Calu3 (cell line): ENCODE data around the gene PRRC2C. TPM values are rescaled to one million over a fixed set of nuclear protein-coding genes. Genes with fewer than 3 reads are reported as not detected.

Source experiments
- BruUV-seq: library from RNA; stranded (reverse); fragments of 400-500 nt; replicated peaks from 2 replicates; lab custom pipeline; 2021; lab: Mats Ljungman, UMichigan
- CTCF ChIA-PET: fragments of 300-600 bp; sonication (Branson Sonifier 250); formaldehyde crosslinking; loops from one replicate; lab custom pipeline; 2022; ENCODE audit warnings: antibody characterized with exemption; lab: Charles Lee
- DNase-seq: peaks from one replicate; pipeline ENCODE4 v3.0.0; 2022
- H3K27ac Mint-ChIP-seq: one replicate; pipeline ENCODE4 v1.8.0; 2022; ENCODE audit warnings: mixed read lengths; ENCODE audit not compliant: unreplicated experiment
- H3K27me3 Mint-ChIP-seq: one replicate; pipeline ENCODE4 v1.8.0; 2022; ENCODE audit warnings: mixed read lengths; ENCODE audit not compliant: unreplicated experiment
- H3K36me3 Mint-ChIP-seq: one replicate; pipeline ENCODE4 v1.8.0; 2022; ENCODE audit warnings: mild to moderate bottlenecking, moderate library complexity, mixed read lengths; ENCODE audit not compliant: insufficient read depth, unreplicated experiment
- H3K4me1 Mint-ChIP-seq: one replicate; pipeline ENCODE4 v1.8.0; 2022; ENCODE audit warnings: mild to moderate bottlenecking, low read depth, mixed read lengths; ENCODE audit not compliant: unreplicated experiment
- H3K4me3 Mint-ChIP-seq: one replicate; pipeline ENCODE4 v1.8.0; 2022; ENCODE audit warnings: mild to moderate bottlenecking, low read depth, moderate library complexity, mixed read lengths; ENCODE audit not compliant: unreplicated experiment
- H3K9me3 Mint-ChIP-seq: one replicate; pipeline ENCODE4 v1.8.0; 2022; ENCODE audit warnings: low read depth, mixed read lengths; ENCODE audit not compliant: unreplicated experiment
- intact Hi-C: fragments of 100-400 bp; cut with micrococcal nuclease; formaldehyde crosslinking; loops from one replicate; pipeline ENCODE4 v1.10.0; 2022; ENCODE audit not compliant: unreplicated experiment
- total RNA-seq: library from RNA; stranded (reverse); gene quantifications from 2 replicates; pipeline ENCODE4 v1.2.3, GENCODE V29; 2022
- TF ChIP-seq, protein P1 (sequence below): fragments of 200-600 bp; IDR thresholded peaks from one replicate; pipeline ENCODE4 v1.8.0; 2022; ENCODE audit warnings: antibody characterized with exemption; ENCODE audit not compliant: unreplicated experiment

The PRRC2C gene
- total RNA-seq, 1 experiment from 2014 or later: 238 TPM

DNA sequence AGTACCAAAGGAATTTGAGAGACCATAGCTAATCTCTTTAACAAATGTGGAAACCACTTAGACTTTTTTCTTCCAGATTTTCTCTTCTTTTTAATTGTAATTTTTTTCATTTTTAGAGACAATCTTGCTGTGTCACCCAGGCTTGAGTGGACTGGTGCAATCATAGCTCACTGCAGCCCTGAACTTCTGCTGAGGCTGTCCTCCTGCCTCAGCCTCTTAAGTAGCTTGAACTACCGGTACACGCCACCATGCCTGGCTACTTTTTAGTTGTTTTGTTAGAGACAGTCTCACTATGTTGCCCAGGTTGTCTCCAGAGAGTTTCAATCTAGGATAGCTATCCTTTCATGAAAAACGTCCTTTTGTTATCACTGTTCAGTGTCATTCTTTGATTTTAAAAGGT, 15.0 kb downstream of the PRRC2C start:
- no peak for DNase-seq
- Mint-ChIP-seq H3K27me3 (no peaks in the 10 kb centered on the region), H3K36me3 (peaks cover 30% of the 10 kb centered on the region), H3K9me3 (peaks cover 2% of the 10 kb centered on the region), H3K4me1 (peaks cover 37% of the 10 kb centered on the region), H3K27ac (peak overlapping the region; percentile 47), H3K4me3 (no peak overlapping the region)
- TF ChIP-seq, protein P1, sequence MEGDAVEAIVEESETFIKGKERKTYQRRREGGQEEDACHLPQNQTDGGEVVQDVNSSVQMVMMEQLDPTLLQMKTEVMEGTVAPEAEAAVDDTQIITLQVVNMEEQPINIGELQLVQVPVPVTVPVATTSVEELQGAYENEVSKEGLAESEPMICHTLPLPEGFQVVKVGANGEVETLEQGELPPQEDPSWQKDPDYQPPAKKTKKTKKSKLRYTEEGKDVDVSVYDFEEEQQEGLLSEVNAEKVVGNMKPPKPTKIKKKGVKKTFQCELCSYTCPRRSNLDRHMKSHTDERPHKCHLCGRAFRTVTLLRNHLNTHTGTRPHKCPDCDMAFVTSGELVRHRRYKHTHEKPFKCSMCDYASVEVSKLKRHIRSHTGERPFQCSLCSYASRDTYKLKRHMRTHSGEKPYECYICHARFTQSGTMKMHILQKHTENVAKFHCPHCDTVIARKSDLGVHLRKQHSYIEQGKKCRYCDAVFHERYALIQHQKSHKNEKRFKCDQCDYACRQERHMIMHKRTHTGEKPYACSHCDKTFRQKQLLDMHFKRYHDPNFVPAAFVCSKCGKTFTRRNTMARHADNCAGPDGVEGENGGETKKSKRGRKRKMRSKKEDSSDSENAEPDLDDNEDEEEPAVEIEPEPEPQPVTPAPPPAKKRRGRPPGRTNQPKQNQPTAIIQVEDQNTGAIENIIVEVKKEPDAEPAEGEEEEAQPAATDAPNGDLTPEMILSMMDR: no peak
- no TSS peak for BruUV-seq
- CTCF ChIA-PET: no interaction called here
- intact Hi-C loops: no loop called here

DNA sequence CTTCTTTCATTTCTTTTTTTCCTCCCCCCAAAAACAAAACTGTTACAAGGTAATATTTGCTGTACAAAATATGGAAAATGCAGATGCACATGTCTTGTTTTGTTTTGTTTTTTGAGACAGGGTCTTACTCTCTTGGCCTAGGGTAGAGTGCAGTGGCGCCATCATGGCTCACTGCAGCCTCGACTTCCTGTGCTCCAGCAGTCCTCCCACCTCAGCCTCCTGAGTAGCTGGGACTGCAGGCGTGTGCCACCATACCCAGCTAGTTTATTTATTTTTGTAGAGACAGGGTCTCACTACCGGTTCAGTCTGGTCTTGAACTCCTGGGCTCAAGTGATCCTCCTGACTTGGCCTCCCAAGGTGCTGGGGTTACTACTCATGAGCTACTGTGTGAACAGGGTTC, 15.5 kb downstream of the PRRC2C start:
- BruUV-seq: no TSS peak
- Mint-ChIP-seq H3K4me3 (no peak overlapping the region), H3K4me1 (peaks cover 32% of the 10 kb centered on the region), H3K27ac (peak overlapping the region; percentile 47), H3K9me3 (peaks cover 2% of the 10 kb centered on the region), H3K36me3 (peaks cover 25% of the 10 kb centered on the region), H3K27me3 (no peaks in the 10 kb centered on the region)
- intact Hi-C loops: no loop called here
- CTCF ChIA-PET: no interaction called here
- no peak for DNase-seq
- TF ChIP-seq, protein P1: no peak

DNA sequence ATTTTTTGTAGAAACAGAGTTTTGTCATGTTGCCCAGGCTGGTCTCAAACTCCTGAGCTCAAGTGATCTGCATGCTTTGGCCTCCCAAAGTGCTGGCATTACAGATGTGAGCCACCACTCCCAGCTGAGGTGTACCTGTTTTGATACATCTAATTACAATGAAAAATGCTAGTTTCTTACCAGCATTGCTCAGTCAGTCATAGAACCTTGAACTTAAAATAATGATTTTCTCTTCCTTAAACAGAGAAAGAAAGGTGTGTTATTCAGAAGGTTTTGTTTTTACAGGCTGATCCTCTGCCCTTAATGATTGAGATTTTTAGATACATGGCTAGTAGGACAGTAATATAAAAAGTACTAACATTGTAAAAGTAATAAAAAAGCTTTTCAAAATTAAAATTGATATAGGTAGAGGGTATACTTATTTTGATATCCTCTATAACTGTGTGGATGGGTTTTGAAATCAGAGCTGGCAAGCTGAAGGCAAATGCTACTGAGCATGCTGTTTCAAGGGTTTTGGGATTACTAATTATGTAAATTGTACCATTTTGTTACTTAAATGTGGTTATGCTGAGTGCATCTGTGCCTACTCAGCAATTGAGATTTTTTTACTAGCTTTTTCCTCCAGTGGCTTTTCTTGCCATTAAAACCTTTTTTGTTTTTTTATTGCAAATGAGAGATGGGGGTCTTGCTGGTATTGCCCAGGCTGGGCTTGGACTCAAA, 16.1 kb downstream of the PRRC2C start:
- peaks cover 34% of the 10 kb centered on the region for H3K4me1 Mint-ChIP-seq
- DNase-seq: no peak
- TF ChIP-seq, protein P1: no peak
- no peaks in the 10 kb centered on the region for H3K27me3 Mint-ChIP-seq
- CTCF ChIA-PET: no interaction called here
- no peak overlapping the region for H3K4me3 Mint-ChIP-seq
- H3K9me3 Mint-ChIP-seq: peaks cover 2% of the 10 kb centered on the region
- H3K36me3 Mint-ChIP-seq: peaks cover 25% of the 10 kb centered on the region
- no TSS peak for BruUV-seq
- intact Hi-C loops: no loop called here
- H3K27ac Mint-ChIP-seq: no peak overlapping the region

DNA sequence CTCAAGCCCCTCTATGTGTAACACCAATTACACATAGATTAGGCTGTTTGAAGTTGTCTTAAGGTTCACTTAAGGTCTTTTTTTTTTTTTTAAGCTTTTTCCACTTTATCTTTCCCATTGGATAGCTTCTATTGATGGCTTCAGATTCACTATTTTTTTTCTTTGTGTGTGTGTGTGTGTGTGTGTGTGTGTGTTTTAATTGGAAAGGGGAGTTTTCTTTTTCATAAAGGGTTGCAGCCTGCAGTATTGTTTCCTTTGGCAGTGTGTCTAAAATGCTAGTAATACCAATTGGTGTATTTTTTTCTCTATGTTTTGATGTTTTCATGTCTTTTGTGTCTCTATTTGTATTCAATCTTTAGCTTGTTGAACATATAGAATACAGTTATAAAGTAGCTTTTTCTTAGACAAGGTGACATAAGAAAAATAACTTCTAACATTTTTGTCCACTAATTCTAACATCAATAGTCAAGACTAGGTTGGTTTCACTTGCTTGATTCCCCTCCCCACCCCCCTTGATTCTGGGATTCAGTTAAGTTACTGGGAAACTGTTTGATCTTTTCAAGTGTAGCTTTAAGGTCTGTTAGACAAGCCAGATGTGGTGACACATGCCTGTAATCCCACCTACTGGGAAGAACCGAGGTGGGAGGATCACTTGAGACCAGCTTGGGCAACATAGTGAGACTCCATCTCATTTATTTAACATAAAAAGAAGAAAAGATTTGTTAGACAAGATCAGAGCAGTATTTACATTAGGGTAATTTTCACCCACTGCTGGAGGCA, 21.4 kb downstream of the PRRC2C start:
- BruUV-seq: no TSS peak
- intact Hi-C loops: no loop called here
- Mint-ChIP-seq H3K9me3 (no peaks in the 10 kb centered on the region), H3K4me1 (peaks cover 42% of the 10 kb centered on the region), H3K27me3 (no peaks in the 10 kb centered on the region), H3K36me3 (peaks cover 6% of the 10 kb centered on the region), H3K4me3 (no peak overlapping the region), H3K27ac (no peak overlapping the region)
- TF ChIP-seq, protein P1: no peak
- no peak for DNase-seq
- CTCF ChIA-PET: no interaction called here
